HAP-1 (cell line): ENCODE results near the gene USP14.
A peak's percentile ranks its signal among the peaks of the same experiment; 100 is the strongest.

Experiments used
- DNase-seq, 2 experiments: peaks; one replicate each; pipeline ENCODE4 v3.0.0-alpha.2; 2016 to 2020; ENCODE audit warnings: low spot score in 2 of 2
- H3K27me3 ChIP-seq: fragments of 250-450 bp; sonication (Bioruptor Pico); 2 replicates; pipeline ENCODE4 v1.5.1; 2020; ENCODE audit warnings: low read depth, mild to moderate bottlenecking, moderate library complexity
- H3K36me3 ChIP-seq: fragments of 250-450 bp; sonication (Bioruptor Pico); replicated peaks from 2 replicates; pipeline ENCODE4 v1.5.1; 2020; ENCODE audit warnings: mild to moderate bottlenecking
- H3K4me1 ChIP-seq: fragments of 250-450 bp; sonication (Bioruptor Pico); 2 replicates; pipeline ENCODE4 v1.5.1; 2020; ENCODE audit warnings: mild to moderate bottlenecking
- H3K4me3 ChIP-seq: fragments of 250-450 bp; sonication (Bioruptor Pico); 2 replicates; pipeline ENCODE4 v1.5.1; 2020; ENCODE audit warnings: mild to moderate bottlenecking, moderate library complexity
- H3K9me3 ChIP-seq: fragments of 250-450 bp; sonication (Bioruptor Pico); 2 replicates; pipeline ENCODE4 v1.5.1; 2020; ENCODE audit warnings: mild to moderate bottlenecking, moderate library complexity
- in situ Hi-C: fragments of 300-500 bp; cut with MboI; formaldehyde crosslinking; loops from 3 replicates; pipeline ENCODE4 v1.14.3; 2020; ENCODE audit warnings: low sequenced_read_pairs, inconsistent platforms, mixed read lengths

USP14 gene

DNA sequence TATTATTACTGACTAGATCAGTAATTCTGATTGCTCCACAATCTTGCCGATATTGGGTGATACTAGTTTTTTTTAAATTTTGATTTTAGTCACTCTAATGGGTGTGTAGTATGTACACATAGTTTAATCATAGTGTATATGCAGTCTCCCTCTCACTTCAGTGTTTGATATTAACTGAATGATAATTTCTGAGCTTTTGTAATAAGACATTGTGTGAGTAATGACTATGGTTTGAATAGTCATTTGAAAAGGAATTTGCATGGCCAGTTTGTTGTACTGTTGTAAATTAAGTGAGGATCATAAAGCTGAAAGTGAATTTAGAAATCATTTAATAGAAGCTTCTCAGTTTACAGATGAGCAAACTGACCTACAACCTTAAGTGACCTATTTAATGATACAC, 33.4 kb downstream of the USP14 start:
- no peak for DNase-seq
- H3K4me1 ChIP-seq: peaks cover 24% of the 10 kb centered on the region
- H3K9me3 ChIP-seq: no peaks in the 10 kb centered on the region
- no peak overlapping the region for H3K4me3 ChIP-seq
- no peaks in the 10 kb centered on the region for H3K27me3 ChIP-seq
- in situ Hi-C loops: no loop called here
- peaks cover 13% of the 10 kb centered on the region for H3K36me3 ChIP-seq

- Histone ChIP-seq H3K9me3 (no peaks in the 10 kb centered on the region), H3K4me3 (no peak overlapping the region), H3K27me3 (no peaks in the 10 kb centered on the region), H3K36me3 (peaks cover 20% of the 10 kb centered on the region), H3K4me1 (peaks cover 24% of the 10 kb centered on the region)
- no peak for DNase-seq
- in situ Hi-C loops: no loop called here
Measured at GRCh38 chr18:192801-193200, 34.4 kb downstream of the USP14 start.

- DNase-seq: peak in 1 of 2 experiments; percentile 9
- no peaks in the 10 kb centered on the region for H3K9me3 ChIP-seq
- H3K4me3 ChIP-seq: no peak overlapping the region
- peaks cover 17% of the 10 kb centered on the region for H3K4me1 ChIP-seq
- in situ Hi-C loops: no loop called here
- no peaks in the 10 kb centered on the region for H3K27me3 ChIP-seq
- peaks cover 36% of the 10 kb centered on the region for H3K36me3 ChIP-seq
Measured at GRCh38 chr18:195651-196050, 37.3 kb downstream of the USP14 start.

DNA sequence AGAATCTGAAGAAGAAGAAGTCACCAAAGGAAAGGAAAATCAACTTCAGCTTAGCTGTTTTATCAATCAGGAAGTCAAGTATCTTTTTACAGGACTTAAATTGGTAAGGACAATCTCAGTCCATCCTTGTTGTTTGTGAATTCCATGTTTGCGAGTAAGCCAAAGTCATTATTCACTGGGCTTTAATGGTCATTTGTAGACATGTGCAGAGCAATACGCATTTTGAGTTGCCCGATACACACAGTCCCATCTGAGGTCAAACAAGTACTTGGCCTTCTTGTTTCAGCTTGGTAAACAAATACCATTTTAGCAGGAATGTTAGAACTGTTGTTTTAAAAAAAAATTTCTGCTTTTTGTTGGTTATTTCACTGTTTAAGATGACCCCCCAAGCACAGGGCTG, 40.9 kb downstream of the USP14 start:
- Histone ChIP-seq H3K4me1 (peaks cover 4% of the 10 kb centered on the region; the same call in 1 of the 2 replicates), H3K9me3 (no peaks in the 10 kb centered on the region), H3K27me3 (no peaks in the 10 kb centered on the region), H3K36me3 (peaks cover 63% of the 10 kb centered on the region), H3K4me3 (no peak overlapping the region)
- DNase-seq: no peak
- in situ Hi-C loops: no loop called here

DNA sequence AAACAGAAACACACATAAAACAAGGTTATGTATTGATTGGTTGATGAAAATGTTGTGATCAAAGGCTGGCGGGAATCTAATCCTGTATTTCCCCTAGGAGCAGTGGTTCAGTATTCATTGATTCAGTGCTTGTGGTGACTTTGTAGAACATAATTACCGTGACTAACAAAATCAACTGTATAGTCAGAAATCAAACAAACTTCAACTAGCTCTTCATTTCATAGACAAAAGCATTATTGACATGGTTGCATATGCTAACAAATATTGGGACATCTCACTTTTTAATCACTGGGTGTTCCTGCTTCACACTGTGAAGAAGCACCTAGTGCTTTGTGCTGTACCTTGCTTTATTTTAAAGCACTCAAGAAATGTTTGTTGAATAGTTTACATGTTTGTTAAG, 41.4 kb downstream of the USP14 start:
- Histone ChIP-seq H3K9me3 (no peaks in the 10 kb centered on the region), H3K36me3 (peaks cover 64% of the 10 kb centered on the region), H3K27me3 (no peaks in the 10 kb centered on the region), H3K4me1 (peaks cover 4% of the 10 kb centered on the region; the same call in 1 of the 2 replicates), H3K4me3 (no peak overlapping the region)
- in situ Hi-C loops: no loop called here
- DNase-seq: no peak

DNA sequence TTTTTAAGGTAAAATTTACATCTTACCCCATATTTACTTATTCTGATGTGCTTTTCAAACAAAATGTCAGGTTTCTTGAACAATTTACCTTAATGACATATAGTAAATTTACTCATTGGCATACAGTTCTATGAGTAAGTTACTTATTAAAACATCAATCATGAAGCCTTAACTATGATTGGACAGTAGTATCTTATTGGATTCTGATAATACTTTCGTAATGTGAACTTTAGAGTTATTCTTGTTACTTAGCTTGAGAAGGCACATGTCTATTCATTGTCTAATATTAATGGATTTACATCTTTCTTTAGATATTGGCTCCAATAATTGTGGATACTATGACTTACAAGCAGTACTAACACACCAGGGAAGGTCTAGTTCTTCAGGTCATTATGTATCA, 51.7 kb downstream of the USP14 start:
- DNase-seq: no peak
- no peak overlapping the region for H3K4me3 ChIP-seq
- no peaks in the 10 kb centered on the region for H3K27me3 ChIP-seq
- H3K36me3 ChIP-seq: peaks cover 65% of the 10 kb centered on the region
- H3K9me3 ChIP-seq: no peaks in the 10 kb centered on the region
- H3K4me1 ChIP-seq: peaks cover 12% of the 10 kb centered on the region
- in situ Hi-C loops: no loop called here

- DNase-seq: no peak
- in situ Hi-C loops: no loop called here
- Histone ChIP-seq H3K27me3 (no peaks in the 10 kb centered on the region), H3K4me3 (no peak overlapping the region), H3K4me1 (peaks cover 12% of the 10 kb centered on the region), H3K9me3 (no peaks in the 10 kb centered on the region), H3K36me3 (peaks cover 62% of the 10 kb centered on the region)
Measured at GRCh38 chr18:210733-211132, 52.4 kb downstream of the USP14 start.

- H3K27me3 ChIP-seq: no peaks in the 10 kb centered on the region
- DNase-seq: no peak
Measured at GRCh38 chr18:211582-211981, 53.2 kb downstream of the USP14 start.

DNA sequence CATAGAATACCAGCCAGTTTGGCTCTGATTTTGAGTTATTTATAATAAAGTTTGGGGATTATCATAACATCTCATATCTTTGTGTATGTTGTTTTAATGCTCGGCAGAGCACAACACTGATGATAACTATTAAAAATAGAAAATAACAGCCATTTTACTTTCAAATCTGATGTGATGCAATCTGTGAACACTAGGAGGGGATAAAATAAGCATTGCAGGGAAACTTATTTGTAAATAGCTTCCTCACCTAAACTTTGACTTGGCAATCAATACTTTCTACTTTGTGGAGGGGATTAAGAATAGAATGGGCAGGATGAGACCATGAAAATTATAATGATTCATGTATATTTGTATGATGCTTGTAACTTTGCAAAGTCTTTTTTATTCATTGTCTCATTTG, 54.4 kb downstream of the USP14 start:
- H3K4me3 ChIP-seq: no peak overlapping the region
- DNase-seq: no peak
- peaks cover 71% of the 10 kb centered on the region for H3K36me3 ChIP-seq
- H3K4me1 ChIP-seq: peaks cover 12% of the 10 kb centered on the region
- in situ Hi-C loops: no loop called here
- H3K9me3 ChIP-seq: no peaks in the 10 kb centered on the region
- no peaks in the 10 kb centered on the region for H3K27me3 ChIP-seq

More at GRCh38 chr18:211582-211981, 53.2 kb downstream of the USP14 start:
- Histone ChIP-seq H3K4me3 (no peak overlapping the region), H3K9me3 (no peaks in the 10 kb centered on the region), H3K4me1 (peaks cover 12% of the 10 kb centered on the region), H3K36me3 (peaks cover 66% of the 10 kb centered on the region)
- in situ Hi-C loops: no loop called here

- Histone ChIP-seq H3K4me3 (no peak overlapping the region), H3K9me3 (no peaks in the 10 kb centered on the region), H3K27me3 (no peaks in the 10 kb centered on the region), H3K4me1 (peaks cover 12% of the 10 kb centered on the region), H3K36me3 (peaks cover 79% of the 10 kb centered on the region)
- no peak for DNase-seq
- in situ Hi-C loops: no loop called here
Measured at GRCh38 chr18:213505-213904, 55.1 kb downstream of the USP14 start.

- H3K4me3 ChIP-seq: no peak overlapping the region
Measured at GRCh38 chr18:213966-214365, 55.6 kb downstream of the USP14 start.

GRCh38 chr18:215448-216010, 57.2 kb downstream of the USP14 start:
- H3K9me3 ChIP-seq: no peaks in the 10 kb centered on the region
- DNase-seq: no peak
- no peaks in the 10 kb centered on the region for H3K27me3 ChIP-seq
- in situ Hi-C loops: no loop called here
- H3K36me3 ChIP-seq: peaks cover 74% of the 10 kb centered on the region
- no peak overlapping the region for H3K4me3 ChIP-seq
- H3K4me1 ChIP-seq: no peaks in the 10 kb centered on the region

More at GRCh38 chr18:213966-214365, 55.6 kb downstream of the USP14 start:
- H3K9me3 ChIP-seq: no peaks in the 10 kb centered on the region
- peaks cover 12% of the 10 kb centered on the region for H3K4me1 ChIP-seq
- H3K36me3 ChIP-seq: peaks cover 81% of the 10 kb centered on the region
- in situ Hi-C loops: no loop called here
- DNase-seq: no peak
- no peaks in the 10 kb centered on the region for H3K27me3 ChIP-seq

DNA sequence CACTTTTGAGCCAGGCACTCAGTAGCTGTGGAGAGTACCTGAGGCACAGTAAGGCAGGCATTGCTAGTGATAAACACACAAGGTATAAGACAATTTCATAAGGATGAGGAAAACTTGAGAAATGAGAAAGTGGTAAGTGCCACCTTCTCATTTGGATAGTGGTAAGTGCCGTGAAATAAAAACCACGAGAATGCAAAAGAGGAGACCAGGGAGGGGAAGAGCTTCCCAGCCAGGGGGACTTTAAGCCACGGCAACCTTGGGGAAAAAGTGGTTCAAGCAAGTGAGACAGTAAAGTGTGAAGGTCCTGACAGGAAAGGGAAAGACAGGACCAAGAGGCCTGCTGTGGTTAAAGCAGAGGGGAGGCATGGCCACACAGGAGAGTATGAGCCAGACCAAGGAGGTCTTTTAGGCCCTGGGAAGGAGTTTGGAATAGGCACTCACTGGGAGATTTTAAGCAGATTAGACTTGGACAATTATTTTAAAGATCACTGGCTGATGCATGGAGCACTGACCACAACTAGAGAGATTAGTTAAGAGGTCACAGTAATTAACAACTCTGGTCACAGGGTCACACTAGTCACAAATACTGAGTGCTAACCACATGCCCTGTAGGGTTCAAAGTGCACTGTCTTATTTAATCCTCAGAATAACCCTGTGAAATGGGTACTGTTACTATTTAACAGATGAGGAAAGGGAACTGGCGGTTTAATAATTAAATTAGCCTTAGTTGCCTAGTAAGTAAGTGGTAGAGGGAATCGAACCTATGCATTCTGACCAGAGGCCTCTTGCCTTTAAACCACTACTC, 59.4 kb downstream of the USP14 start:
- Histone ChIP-seq H3K4me3 (no peak overlapping the region), H3K4me1 (no peaks in the 10 kb centered on the region), H3K36me3 (peaks cover 65% of the 10 kb centered on the region), H3K9me3 (no peaks in the 10 kb centered on the region), H3K27me3 (no peaks in the 10 kb centered on the region)
- DNase-seq: no peak
- in situ Hi-C loops: no loop called here

DNA sequence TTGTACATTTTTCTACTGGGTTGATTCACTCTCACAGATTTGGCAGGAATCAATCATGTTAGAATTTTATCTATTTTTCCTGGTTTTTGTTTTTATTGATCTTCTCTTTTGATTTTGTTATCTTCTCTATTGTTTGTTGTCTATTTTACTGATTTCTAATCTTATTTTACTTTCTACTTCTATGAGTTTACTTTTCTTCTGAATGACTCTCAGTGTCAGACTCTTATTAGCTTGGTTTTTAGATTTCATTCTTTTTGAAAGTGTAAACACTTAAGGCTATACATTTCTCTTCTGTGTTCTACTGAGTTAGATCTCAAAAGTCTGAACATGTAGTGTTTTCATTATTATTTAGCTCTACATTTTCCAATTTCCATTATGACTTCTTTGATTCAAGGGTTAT, 62.4 kb downstream of the USP14 start:
- H3K9me3 ChIP-seq: no peaks in the 10 kb centered on the region
- no peaks in the 10 kb centered on the region for H3K27me3 ChIP-seq
- DNase-seq: no peak
- H3K4me1 ChIP-seq: no peaks in the 10 kb centered on the region
- peaks cover 66% of the 10 kb centered on the region for H3K36me3 ChIP-seq
- H3K4me3 ChIP-seq: no peak overlapping the region
- in situ Hi-C loops: no loop called here
